DLD1 (cell line): Measurements from ENCODE around the gene DCP2.

Experiments
- in situ Hi-C: cut with HindIII; loops from 2 replicates; pipeline ENCODE4 v1.10.0; 2017; ENCODE audit warnings: low sequenced_read_pairs

DCP2 gene

GRCh38 chr5:113017881-113018635 is 41.5 kb downstream of the DCP2 start:
- in situ Hi-C loops: no loop called here

- in situ Hi-C loops: no loop called here
These were observed 44.1 kb downstream of the DCP2 start for GRCh38 chr5:113020461-113021273.

- in situ Hi-C loops: no loop called here
These were observed 46.1 kb downstream of the DCP2 start for GRCh38 chr5:113022661-113023060.

- in situ Hi-C loops: no loop called here
These were observed 47.6 kb downstream of the DCP2 start for GRCh38 chr5:113024076-113024697.

GRCh38 chr5:113025596-113025995 is 49.0 kb downstream of the DCP2 start:
- in situ Hi-C loops: no loop called here

GRCh38 chr5:113026211-113026610 is 49.6 kb downstream of the DCP2 start:
- in situ Hi-C loops: no loop called here

- in situ Hi-C loops: no loop called here
These were observed 50.4 kb downstream of the DCP2 start for GRCh38 chr5:113027015-113027414.

GRCh38 chr5:113027431-113027830 is 50.8 kb downstream of the DCP2 start:
- in situ Hi-C loops: no loop called here

GRCh38 chr5:113029614-113030013 is 53.0 kb downstream of the DCP2 start:
- in situ Hi-C loops: no loop called here

GRCh38 chr5:113031104-113031503 is 54.5 kb downstream of the DCP2 start:
- in situ Hi-C loops: no loop called here

- in situ Hi-C loops: no loop called here
These were observed 55.0 kb downstream of the DCP2 start for GRCh38 chr5:113031557-113031956.

GRCh38 chr5:113034182-113034773 is 57.7 kb downstream of the DCP2 start:
- in situ Hi-C loops: no loop called here

- in situ Hi-C loops: no loop called here
These were observed 58.5 kb downstream of the DCP2 start for GRCh38 chr5:113035096-113035495.

- in situ Hi-C loops: no loop called here
These were observed 59.7 kb downstream of the DCP2 start for GRCh38 chr5:113036321-113036720.

- in situ Hi-C loops: no loop called here
These were observed 60.2 kb downstream of the DCP2 start for GRCh38 chr5:113036826-113037225.

- in situ Hi-C loops: no loop called here
These were observed 61.5 kb downstream of the DCP2 start for GRCh38 chr5:113038136-113038535.

- in situ Hi-C loops: no loop called here
These were observed 62.1 kb downstream of the DCP2 start for GRCh38 chr5:113038714-113039113.

GRCh38 chr5:113039229-113039933 is 62.8 kb downstream of the DCP2 start:
- in situ Hi-C loops: no loop called here

GRCh38 chr5:113039934-113040285 is 63.3 kb downstream of the DCP2 start:
- in situ Hi-C loops: no loop called here

GRCh38 chr5:113040672-113041260 is 64.2 kb downstream of the DCP2 start:
- in situ Hi-C loops: no loop called here
